Left ventricle myocardium superior (tissue), 1 donor: ENCODE measurements around the gene CUX1. TPM values are rescaled to one million over a fixed set of nuclear protein-coding genes. Genes with fewer than 3 reads are reported as not detected.
A peak's percentile ranks its signal among the peaks of the same experiment; 100 is the strongest.
"Not testable (repeated sequence)": the region's sequence is repeated elsewhere in the genome, so short reads cannot be mapped to it uniquely, and the experiment has no call there.

Experiments
- ATAC-seq: fragments of 200-7000 bp; cut with Tn5 transposase; one replicate; pipeline ENCODE4 v1.9.1; 2020; ENCODE audit warnings: mild to moderate bottlenecking, moderate library complexity
- DNase-seq: peaks from one replicate; pipeline ENCODE4 v3.0.0-alpha.2; 2020
- intact Hi-C: fragments of 100-400 bp; cut with micrococcal nuclease; formaldehyde crosslinking; loops from one replicate; pipeline ENCODE4 v1.11.0; 2022
- total RNA-seq: library from RNA; stranded (reverse); fragmentation: NEBNext Ultra II Directional; extraction: Animal tissue kit (Norgen Biotek cat#: 25700); gene quantifications from one replicate; pipeline ENCODE4 v1.2.1, GENCODE V29; 2021
- donor health status: DM: no; HTN: yes; CAD: no; lungs with severe emphysema.

The CUX1 gene
- total RNA-seq, 1 donor from 2014 or later, result 123 TPM

- intact Hi-C loops, result no loop called here
- DNase-seq, result no peak
- ATAC-seq, result no peak
Observed at GRCh38 chr7:101860316-101861217, 43.1 kb downstream of the CUX1 start.

- no peak for DNase-seq
- intact Hi-C loops, result no loop called here
- ATAC-seq, result peak; percentile 3
Observed at GRCh38 chr7:101861218-101861775, 43.9 kb downstream of the CUX1 start.

GRCh38 chr7:101862280-101863220, 45.1 kb downstream of the CUX1 start:
- peak; percentile 56 for DNase-seq
- ATAC-seq, result peak; percentile 75
- intact Hi-C loops, result no loop called here

- intact Hi-C loops, result no loop called here
- DNase-seq (no peak), ATAC-seq (no peak)
Observed at GRCh38 chr7:101863598-101863997, 46.2 kb downstream of the CUX1 start.

GRCh38 chr7:101864039-101864438, 46.6 kb downstream of the CUX1 start:
- intact Hi-C loops, result no loop called here
- no peak for DNase-seq
- ATAC-seq, result no peak

GRCh38 chr7:101865031-101865430, 47.6 kb downstream of the CUX1 start:
- no peak for DNase-seq
- no peak for ATAC-seq
- intact Hi-C loops, result no loop called here

- ATAC-seq, result peak; percentile 29
- no peak for DNase-seq
- intact Hi-C loops, result no loop called here
Observed at GRCh38 chr7:101865455-101865854, 48.0 kb downstream of the CUX1 start.

- no peak for DNase-seq
- intact Hi-C loops, result no loop called here
- no peak for ATAC-seq
Observed at GRCh38 chr7:101866328-101866727, 48.9 kb downstream of the CUX1 start.

- intact Hi-C loops, result no loop called here
- no peak for DNase-seq
- ATAC-seq, result no peak
Observed at GRCh38 chr7:101867265-101867664, 49.8 kb downstream of the CUX1 start.

- intact Hi-C loops, ATAC-seq: not testable (repeated sequence)
Observed at GRCh38 chr7:101867681-101868080, 50.3 kb downstream of the CUX1 start.

GRCh38 chr7:101868191-101868950, 50.9 kb downstream of the CUX1 start:
- intact Hi-C loops, result no loop called here
- ATAC-seq (no peak), DNase-seq (no peak)

More at GRCh38 chr7:101867681-101868080, 50.3 kb downstream of the CUX1 start:
- not testable (repeated sequence) for DNase-seq

GRCh38 chr7:101869026-101869900, 51.8 kb downstream of the CUX1 start:
- ATAC-seq (no peak), DNase-seq (no peak)
- intact Hi-C loops, result no loop called here

- DNase-seq (no peak), ATAC-seq (no peak)
- intact Hi-C loops, result no loop called here
Observed at GRCh38 chr7:101869901-101870290, 52.5 kb downstream of the CUX1 start.

GRCh38 chr7:101870361-101871062, 53.1 kb downstream of the CUX1 start:
- intact Hi-C loops, result no loop called here
- DNase-seq (no peak), ATAC-seq (peak; percentile 14)

- no peak for ATAC-seq
- DNase-seq, result no peak
- intact Hi-C loops, result no loop called here
Observed at GRCh38 chr7:101871351-101871750, 53.9 kb downstream of the CUX1 start.

- intact Hi-C loops, result no loop called here
- ATAC-seq (no peak), DNase-seq (no peak)
Observed at GRCh38 chr7:101874028-101874427, 56.6 kb downstream of the CUX1 start.

- no peak for DNase-seq
- intact Hi-C loops, result no loop called here
- peak; percentile 75 for ATAC-seq
Observed at GRCh38 chr7:101875283-101875846, 57.9 kb downstream of the CUX1 start.
